SK-N-SH treated with all-trans-retinoic acid at 6 μM for 48 hours (cell line): Measurements from ENCODE around the gene GSKIP.

ENCODE experiments used
- ATAC-seq: fragments of 200-7000 bp; cut with Tn5 transposase; 3 replicates; pipeline ENCODE4 v1.9.1; 2020; ENCODE audit warnings: mild to moderate bottlenecking, moderate library complexity
- BACH2 ChIP-seq: fragments of 250-450 bp; sonication (Bioruptor Pico); IDR thresholded peaks from 2 replicates; pipeline ENCODE4 v1.9.0; 2021; ENCODE audit warnings: mild to moderate bottlenecking, borderline replicate concordance
- CSDC2 ChIP-seq: fragments of 250-450 bp; sonication (Bioruptor Pico); IDR thresholded peaks from 2 replicates; pipeline ENCODE4 v1.5.0; 2020; ENCODE audit warnings: mild to moderate bottlenecking, moderate library complexity
- ESRRG ChIP-seq: fragments of 250-450 bp; sonication (Bioruptor Pico); IDR thresholded peaks from 2 replicates; pipeline ENCODE4 v1.6.1; 2021; ENCODE audit warnings: mild to moderate bottlenecking
- OSR1 ChIP-seq: fragments of 250-450 bp; sonication (Bioruptor Pico); IDR thresholded peaks from 2 replicates; pipeline ENCODE4 v1.8.0; 2022; ENCODE audit warnings: moderate library complexity, mild to moderate bottlenecking, inconsistent platforms
- PPARA ChIP-seq: fragments of 250-450 bp; sonication (Bioruptor Pico); IDR thresholded peaks from 2 replicates; pipeline ENCODE4 v1.5.0; 2020; ENCODE audit warnings: mild to moderate bottlenecking, borderline replicate concordance
- RARB ChIP-seq: fragments of 250-450 bp; sonication (Bioruptor Pico); IDR thresholded peaks from 2 replicates; pipeline ENCODE4 v1.8.0; 2021; ENCODE audit warnings: mild to moderate bottlenecking, moderate library complexity
- TCF4 ChIP-seq: fragments of 250-450 bp; sonication (Bioruptor Pico); IDR thresholded peaks from 2 replicates; pipeline ENCODE4 v1.8.0; 2021; ENCODE audit warnings: mild to moderate bottlenecking, moderate library complexity, borderline replicate concordance
- TOX ChIP-seq: fragments of 250-450 bp; sonication (Bioruptor Pico); IDR thresholded peaks from 2 replicates; pipeline ENCODE4 v1.8.0; 2021; ENCODE audit warnings: mild to moderate bottlenecking, moderate library complexity, borderline replicate concordance
- TSHZ2 ChIP-seq: fragments of 250-450 bp; sonication (Bioruptor Pico); IDR thresholded peaks from 2 replicates; pipeline ENCODE4 v1.5.0; 2020; ENCODE audit warnings: mild to moderate bottlenecking, moderate library complexity
- ZC3H10 ChIP-seq: fragments of 250-450 bp; sonication (Bioruptor Pico); IDR thresholded peaks from 2 replicates; pipeline ENCODE4 v1.5.1; 2021; ENCODE audit warnings: mild to moderate bottlenecking, moderate library complexity
- ZFP3 ChIP-seq: fragments of 250-450 bp; sonication (Bioruptor Pico); IDR thresholded peaks from 2 replicates; pipeline ENCODE4 v1.5.0; 2020; ENCODE audit warnings: mild to moderate bottlenecking, moderate library complexity
- ZNF565 ChIP-seq: fragments of 450-650 bp; formaldehyde crosslinking; conservative IDR thresholded peaks from 2 replicates; pipeline ENCODE4 v1.5.0; 2020; ENCODE audit warnings: low read depth, mild to moderate bottlenecking, moderate library complexity
- ZNF70 ChIP-seq: fragments of 450-650 bp; formaldehyde crosslinking; IDR thresholded peaks from 2 replicates; pipeline ENCODE4 v1.5.0; 2020; ENCODE audit warnings: mild to moderate bottlenecking, moderate library complexity
- ZNF8 ChIP-seq: fragments of 450-650 bp; formaldehyde crosslinking; IDR thresholded peaks from 2 replicates; pipeline ENCODE4 v1.5.0; 2020; ENCODE audit warnings: mild to moderate bottlenecking, moderate library complexity
- TF ChIP-seq, protein P1 (sequence below): fragments of 250-450 bp; sonication (Bioruptor Pico); IDR thresholded peaks from 2 replicates; pipeline ENCODE4 v1.8.0; 2020; ENCODE audit warnings: mild to moderate bottlenecking, moderate library complexity, borderline replicate concordance
- TF ChIP-seq, protein P2 (sequence below): fragments of 250-450 bp; sonication (Bioruptor Pico); IDR thresholded peaks from 2 replicates; pipeline ENCODE4 v1.5.1; 2021; ENCODE audit warnings: mild to moderate bottlenecking, moderate library complexity
- TF ChIP-seq, protein P3 (sequence below): fragments of 250-450 bp; sonication (Bioruptor Pico); IDR thresholded peaks from 2 replicates; pipeline ENCODE4 v1.5.1; 2020; ENCODE audit warnings: low read depth, mild to moderate bottlenecking, moderate library complexity
- TF ChIP-seq, protein P4 (sequence below): fragments of 250-450 bp; sonication (Bioruptor Pico); IDR thresholded peaks from 2 replicates; pipeline ENCODE4 v1.8.0; 2021; ENCODE audit warnings: low read depth, mild to moderate bottlenecking, moderate library complexity, borderline replicate concordance

The GSKIP gene

GRCh38 chr14:96421236-96421635 lies 57.9 kb downstream of the GSKIP start:
- no peak for TF ChIP-seq ESRRG (CRISPR knock-in tag)
- no peak for TF ChIP-seq CSDC2 (CRISPR knock-in tag)
- TF ChIP-seq, protein P1, sequence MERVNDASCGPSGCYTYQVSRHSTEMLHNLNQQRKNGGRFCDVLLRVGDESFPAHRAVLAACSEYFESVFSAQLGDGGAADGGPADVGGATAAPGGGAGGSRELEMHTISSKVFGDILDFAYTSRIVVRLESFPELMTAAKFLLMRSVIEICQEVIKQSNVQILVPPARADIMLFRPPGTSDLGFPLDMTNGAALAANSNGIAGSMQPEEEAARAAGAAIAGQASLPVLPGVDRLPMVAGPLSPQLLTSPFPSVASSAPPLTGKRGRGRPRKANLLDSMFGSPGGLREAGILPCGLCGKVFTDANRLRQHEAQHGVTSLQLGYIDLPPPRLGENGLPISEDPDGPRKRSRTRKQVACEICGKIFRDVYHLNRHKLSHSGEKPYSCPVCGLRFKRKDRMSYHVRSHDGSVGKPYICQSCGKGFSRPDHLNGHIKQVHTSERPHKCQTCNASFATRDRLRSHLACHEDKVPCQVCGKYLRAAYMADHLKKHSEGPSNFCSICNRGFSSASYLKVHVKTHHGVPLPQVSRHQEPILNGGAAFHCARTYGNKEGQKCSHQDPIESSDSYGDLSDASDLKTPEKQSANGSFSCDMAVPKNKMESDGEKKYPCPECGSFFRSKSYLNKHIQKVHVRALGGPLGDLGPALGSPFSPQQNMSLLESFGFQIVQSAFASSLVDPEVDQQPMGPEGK (CRISPR knock-in tag), result no peak
- ATAC-seq, result no peak

- ATAC-seq, result no peak
- TF ChIP-seq TOX (CRISPR knock-in tag) (no peak), ESRRG (CRISPR knock-in tag) (no peak), ZNF565 (CRISPR knock-in tag) (no peak), TCF4 (CRISPR knock-in tag) (no peak), PPARA (CRISPR knock-in tag) (no peak), ZFP3 (CRISPR knock-in tag) (no peak), ZC3H10 (CRISPR knock-in tag) (no peak)
- TF ChIP-seq, protein P2, sequence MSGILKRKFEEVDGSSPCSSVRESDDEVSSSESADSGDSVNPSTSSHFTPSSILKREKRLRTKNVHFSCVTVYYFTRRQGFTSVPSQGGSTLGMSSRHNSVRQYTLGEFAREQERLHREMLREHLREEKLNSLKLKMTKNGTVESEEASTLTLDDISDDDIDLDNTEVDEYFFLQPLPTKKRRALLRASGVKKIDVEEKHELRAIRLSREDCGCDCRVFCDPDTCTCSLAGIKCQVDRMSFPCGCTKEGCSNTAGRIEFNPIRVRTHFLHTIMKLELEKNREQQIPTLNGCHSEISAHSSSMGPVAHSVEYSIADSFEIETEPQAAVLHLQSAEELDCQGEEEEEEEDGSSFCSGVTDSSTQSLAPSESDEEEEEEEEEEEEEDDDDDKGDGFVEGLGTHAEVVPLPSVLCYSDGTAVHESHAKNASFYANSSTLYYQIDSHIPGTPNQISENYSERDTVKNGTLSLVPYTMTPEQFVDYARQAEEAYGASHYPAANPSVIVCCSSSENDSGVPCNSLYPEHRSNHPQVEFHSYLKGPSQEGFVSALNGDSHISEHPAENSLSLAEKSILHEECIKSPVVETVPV (CRISPR knock-in tag), result no peak
- TF ChIP-seq, protein P3, sequence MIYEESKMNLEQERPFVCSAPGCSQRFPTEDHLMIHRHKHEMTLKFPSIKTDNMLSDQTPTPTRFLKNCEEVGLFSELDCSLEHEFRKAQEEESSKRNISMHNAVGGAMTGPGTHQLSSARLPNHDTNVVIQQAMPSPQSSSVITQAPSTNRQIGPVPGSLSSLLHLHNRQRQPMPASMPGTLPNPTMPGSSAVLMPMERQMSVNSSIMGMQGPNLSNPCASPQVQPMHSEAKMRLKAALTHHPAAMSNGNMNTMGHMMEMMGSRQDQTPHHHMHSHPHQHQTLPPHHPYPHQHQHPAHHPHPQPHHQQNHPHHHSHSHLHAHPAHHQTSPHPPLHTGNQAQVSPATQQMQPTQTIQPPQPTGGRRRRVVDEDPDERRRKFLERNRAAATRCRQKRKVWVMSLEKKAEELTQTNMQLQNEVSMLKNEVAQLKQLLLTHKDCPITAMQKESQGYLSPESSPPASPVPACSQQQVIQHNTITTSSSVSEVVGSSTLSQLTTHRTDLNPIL (CRISPR knock-in tag), result no peak
Measured at GRCh38 chr14:96422992-96423391, 59.7 kb downstream of the GSKIP start.

- no peak for ATAC-seq
- TF ChIP-seq RARB (no peak), ZNF565 (CRISPR knock-in tag) (no peak), BACH2 (CRISPR knock-in tag) (no peak), ZNF70 (CRISPR knock-in tag) (no peak), TSHZ2 (no peak), ZC3H10 (CRISPR knock-in tag) (no peak), TOX (CRISPR knock-in tag) (no peak), TCF4 (CRISPR knock-in tag) (no peak), OSR1 (CRISPR knock-in tag) (no peak), ZNF8 (CRISPR knock-in tag) (no peak)
- TF ChIP-seq, protein P2 (CRISPR knock-in tag), result no peak
- TF ChIP-seq, protein P4, sequence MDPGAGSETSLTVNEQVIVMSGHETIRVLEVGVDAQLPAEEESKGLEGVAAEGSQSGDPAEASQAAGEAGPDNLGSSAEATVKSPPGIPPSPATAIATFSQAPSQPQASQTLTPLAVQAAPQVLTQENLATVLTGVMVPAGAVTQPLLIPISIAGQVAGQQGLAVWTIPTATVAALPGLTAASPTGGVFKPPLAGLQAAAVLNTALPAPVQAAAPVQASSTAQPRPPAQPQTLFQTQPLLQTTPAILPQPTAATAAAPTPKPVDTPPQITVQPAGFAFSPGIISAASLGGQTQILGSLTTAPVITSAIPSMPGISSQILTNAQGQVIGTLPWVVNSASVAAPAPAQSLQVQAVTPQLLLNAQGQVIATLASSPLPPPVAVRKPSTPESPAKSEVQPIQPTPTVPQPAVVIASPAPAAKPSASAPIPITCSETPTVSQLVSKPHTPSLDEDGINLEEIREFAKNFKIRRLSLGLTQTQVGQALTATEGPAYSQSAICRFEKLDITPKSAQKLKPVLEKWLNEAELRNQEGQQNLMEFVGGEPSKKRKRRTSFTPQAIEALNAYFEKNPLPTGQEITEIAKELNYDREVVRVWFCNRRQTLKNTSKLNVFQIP (CRISPR knock-in tag), result no peak
- TF ChIP-seq, protein P3 (CRISPR knock-in tag), result no peak
- TF ChIP-seq, all 23 proteins: peak for 0
Measured at GRCh38 chr14:96423446-96424108, 60.3 kb downstream of the GSKIP start.
